ENCODE measurements around the gene PUS7. TPM values are rescaled to one million over a fixed set of nuclear protein-coding genes. Genes with fewer than 3 reads are reported as not detected.

Gene PUS7
- total RNA-seq, 1 experiment from 2014 or later, result 29.1 TPM

DNA sequence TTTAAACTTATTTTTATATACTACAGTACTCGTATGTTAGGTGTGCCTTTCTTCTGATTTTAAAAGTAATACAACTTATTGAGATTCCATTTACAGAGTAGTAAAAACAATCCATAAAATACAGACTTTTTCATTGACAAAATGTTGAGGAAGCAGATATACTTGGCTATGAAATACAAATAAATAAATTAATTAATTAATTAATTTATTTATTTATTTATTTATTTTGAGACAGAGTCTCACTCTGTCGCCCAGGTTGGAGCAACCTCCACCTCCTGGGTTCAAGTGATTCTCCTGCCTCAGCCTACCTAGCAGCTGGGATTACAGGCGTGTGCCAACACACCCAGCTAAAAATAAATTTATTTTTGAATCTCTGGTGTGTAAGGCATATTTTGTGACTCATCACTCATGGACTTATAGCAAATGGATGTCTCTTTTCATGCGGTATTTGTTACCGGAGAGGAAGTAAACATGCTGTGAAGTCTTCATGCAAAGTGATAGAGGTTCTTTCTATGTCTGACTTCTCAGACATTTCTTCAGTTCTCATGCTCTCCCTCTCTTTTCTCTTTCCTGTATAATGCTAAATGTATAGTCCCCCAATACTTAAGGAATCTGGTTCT, 113.2 kb downstream of the PUS7 start:
- no peaks in the 10 kb centered on the region for H3K9me3 Mint-ChIP-seq (ENCODE audit: low read depth, unreplicated experiment)
- intact Hi-C loops (cut with micrococcal nuclease; ENCODE audit: unreplicated experiment), result no loop called here
- no peak for TF ChIP-seq CTCF (IDR thresholded peaks at IDR 0.05; ENCODE audit: unreplicated experiment)
- CTCF ChIA-PET, result no interaction called here
- H3K4me1 Mint-ChIP-seq (ENCODE audit: low read depth, unreplicated experiment), result no peaks in the 10 kb centered on the region
- no TSS peak for BruUV-seq (replicated peaks)
- H3K27me3 Mint-ChIP-seq (ENCODE audit: unreplicated experiment), result no peaks in the 10 kb centered on the region
- no peak for DNase-seq
- no peak overlapping the region for H3K4me3 Mint-ChIP-seq (ENCODE audit: low read depth, unreplicated experiment)
- H3K27ac Mint-ChIP-seq (ENCODE audit: unreplicated experiment), result no peak overlapping the region
- H3K36me3 Mint-ChIP-seq (ENCODE audit: insufficient read depth, unreplicated experiment), result no peaks in the 10 kb centered on the region

Other genes starting within 250 kb of the PUS7 start
- 36.9 and 40.2 TPM in 2 replicates for gene SRPK2, start 133.3 kb downstream of the PUS7 start, total RNA-seq (2022)
- 17.1 and 18.6 TPM in 2 replicates for gene RINT1, start 9.9 kb upstream of the PUS7 start, total RNA-seq (2022)
- gene EFCAB10, start 59.2 kb upstream of the PUS7 start, total RNA-seq (2022), result not detected in 2 replicates

Data from Calu3 (cell line).